ENCODE data around the gene CACNA2D2. TPM values are rescaled to one million over a fixed set of nuclear protein-coding genes. Genes with fewer than 3 reads are reported as not detected.

CACNA2D2 gene
- total RNA-seq, 1 donor from 2014 or later: 0.53 TPM

DNA sequence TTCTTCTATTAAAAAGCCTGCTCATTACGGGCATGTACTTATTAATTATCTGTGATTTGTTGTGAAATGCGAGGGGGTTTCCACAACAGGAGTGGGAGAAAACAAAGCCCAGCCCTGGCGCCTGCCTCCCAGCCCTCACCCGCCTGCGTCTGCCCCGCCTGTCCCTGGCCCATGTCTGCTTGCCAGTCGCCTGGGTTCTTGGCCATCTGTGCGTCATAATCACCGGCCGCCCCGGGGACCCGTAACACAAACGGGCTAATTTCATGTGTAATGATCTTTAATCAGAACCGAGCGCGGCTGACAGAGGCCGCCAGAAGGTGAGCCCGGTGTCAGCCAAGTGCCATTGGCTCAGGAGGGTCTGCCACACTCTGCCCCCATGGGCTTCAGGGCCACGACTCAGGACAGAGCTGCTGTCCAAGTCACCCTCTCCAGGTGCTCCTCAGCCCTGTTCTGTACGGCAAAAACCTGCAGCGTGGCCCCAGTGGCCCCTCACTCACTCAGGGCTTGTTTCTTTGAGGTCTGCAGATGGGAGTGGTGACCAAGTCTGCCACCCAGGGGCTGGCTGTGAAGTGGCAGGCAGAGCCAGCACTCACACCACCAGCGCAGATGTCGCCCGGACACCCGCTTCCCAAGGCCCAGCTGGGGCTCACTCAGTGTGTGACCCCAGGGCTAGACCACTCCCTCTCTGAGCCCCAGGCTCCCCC is 115.3 kb downstream of the CACNA2D2 start:
- intact Hi-C loops (cut with micrococcal nuclease): no loop called here
- CTCF ChIA-PET: no interaction called here
- no peak overlapping the region for H3K27ac Mint-ChIP-seq
- H3K36me3 Mint-ChIP-seq (ENCODE audit: low read depth): no peaks in the 10 kb centered on the region
- TF ChIP-seq, protein P1, sequence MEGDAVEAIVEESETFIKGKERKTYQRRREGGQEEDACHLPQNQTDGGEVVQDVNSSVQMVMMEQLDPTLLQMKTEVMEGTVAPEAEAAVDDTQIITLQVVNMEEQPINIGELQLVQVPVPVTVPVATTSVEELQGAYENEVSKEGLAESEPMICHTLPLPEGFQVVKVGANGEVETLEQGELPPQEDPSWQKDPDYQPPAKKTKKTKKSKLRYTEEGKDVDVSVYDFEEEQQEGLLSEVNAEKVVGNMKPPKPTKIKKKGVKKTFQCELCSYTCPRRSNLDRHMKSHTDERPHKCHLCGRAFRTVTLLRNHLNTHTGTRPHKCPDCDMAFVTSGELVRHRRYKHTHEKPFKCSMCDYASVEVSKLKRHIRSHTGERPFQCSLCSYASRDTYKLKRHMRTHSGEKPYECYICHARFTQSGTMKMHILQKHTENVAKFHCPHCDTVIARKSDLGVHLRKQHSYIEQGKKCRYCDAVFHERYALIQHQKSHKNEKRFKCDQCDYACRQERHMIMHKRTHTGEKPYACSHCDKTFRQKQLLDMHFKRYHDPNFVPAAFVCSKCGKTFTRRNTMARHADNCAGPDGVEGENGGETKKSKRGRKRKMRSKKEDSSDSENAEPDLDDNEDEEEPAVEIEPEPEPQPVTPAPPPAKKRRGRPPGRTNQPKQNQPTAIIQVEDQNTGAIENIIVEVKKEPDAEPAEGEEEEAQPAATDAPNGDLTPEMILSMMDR (IDR thresholded peaks at IDR 0.05): no peak
- H3K4me1 Mint-ChIP-seq: no peaks in the 10 kb centered on the region
- H3K4me3 Mint-ChIP-seq: no peak overlapping the region
- no peaks in the 10 kb centered on the region for H3K9me3 Mint-ChIP-seq
- ATAC-seq (ENCODE audit: low read depth) (no peak), DNase-seq (no peak)
- no peaks in the 10 kb centered on the region for H3K27me3 Mint-ChIP-seq
- POLR2A ChIA-PET: no interaction called here

- ATAC-seq (ENCODE audit: low read depth) (no peak), DNase-seq (no peak)
- intact Hi-C loops (cut with micrococcal nuclease): no loop called here
- Mint-ChIP-seq H3K36me3 (ENCODE audit: low read depth) (no peaks in the 10 kb centered on the region), H3K4me3 (no peak overlapping the region), H3K27ac (no peak overlapping the region), H3K9me3 (no peaks in the 10 kb centered on the region), H3K4me1 (no peaks in the 10 kb centered on the region), H3K27me3 (no peaks in the 10 kb centered on the region)
- ChIA-PET POLR2A (no interaction called here), CTCF (no interaction called here)
- TF ChIP-seq, protein P1 (IDR thresholded peaks at IDR 0.05): no peak
Measured at GRCh38 chr3:50385754-50386153, 117.7 kb downstream of the CACNA2D2 start.

DNA sequence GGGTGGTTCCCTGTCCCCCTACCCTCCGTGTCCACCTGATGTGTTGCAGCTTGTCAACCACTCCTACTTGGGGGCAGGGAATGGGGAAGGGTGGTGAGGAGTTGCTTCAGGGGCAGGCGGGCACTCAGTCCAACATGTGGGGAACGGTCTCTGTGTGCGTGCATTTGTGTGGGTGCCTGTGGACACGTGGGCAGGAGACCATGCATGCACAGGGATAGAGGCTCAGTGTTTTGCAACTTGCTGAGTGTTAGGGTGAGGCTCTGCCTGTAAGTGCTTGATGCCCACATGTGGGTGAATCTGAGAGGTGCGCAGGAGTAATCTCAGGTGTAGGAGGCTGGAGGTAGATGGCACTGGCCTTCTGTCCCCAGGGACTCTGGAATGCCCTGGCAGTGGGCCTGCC is 119.7 kb downstream of the CACNA2D2 start:
- POLR2A ChIA-PET: no interaction called here
- H3K9me3 Mint-ChIP-seq: no peaks in the 10 kb centered on the region

GRCh38 chr3:50382722-50383121 is 120.7 kb downstream of the CACNA2D2 start:
- H3K27me3 Mint-ChIP-seq: no peaks in the 10 kb centered on the region
- ATAC-seq (ENCODE audit: low read depth): no peak
- no peaks in the 10 kb centered on the region for H3K36me3 Mint-ChIP-seq (ENCODE audit: low read depth)
- TF ChIP-seq, protein P1 (IDR thresholded peaks at IDR 0.05): no peak
- H3K4me1 Mint-ChIP-seq: no peaks in the 10 kb centered on the region
- intact Hi-C loops (cut with micrococcal nuclease): no loop called here
- CTCF ChIA-PET: no interaction called here
- H3K4me3 Mint-ChIP-seq: no peak overlapping the region
- no peaks in the 10 kb centered on the region for H3K9me3 Mint-ChIP-seq
- no peak for DNase-seq
- POLR2A ChIA-PET: no interaction called here
- H3K27ac Mint-ChIP-seq: no peak overlapping the region

More for the DNA sequence above, 119.7 kb downstream of the CACNA2D2 start:
- intact Hi-C loops (cut with micrococcal nuclease): no loop called here
- Mint-ChIP-seq H3K27ac (no peak overlapping the region), H3K4me3 (no peak overlapping the region), H3K27me3 (no peaks in the 10 kb centered on the region), H3K36me3 (ENCODE audit: low read depth) (no peaks in the 10 kb centered on the region), H3K4me1 (no peaks in the 10 kb centered on the region)
- ATAC-seq (ENCODE audit: low read depth) (no peak), DNase-seq (no peak)
- TF ChIP-seq, protein P1 (IDR thresholded peaks at IDR 0.05): no peak
- CTCF ChIA-PET: no interaction called here

DNA sequence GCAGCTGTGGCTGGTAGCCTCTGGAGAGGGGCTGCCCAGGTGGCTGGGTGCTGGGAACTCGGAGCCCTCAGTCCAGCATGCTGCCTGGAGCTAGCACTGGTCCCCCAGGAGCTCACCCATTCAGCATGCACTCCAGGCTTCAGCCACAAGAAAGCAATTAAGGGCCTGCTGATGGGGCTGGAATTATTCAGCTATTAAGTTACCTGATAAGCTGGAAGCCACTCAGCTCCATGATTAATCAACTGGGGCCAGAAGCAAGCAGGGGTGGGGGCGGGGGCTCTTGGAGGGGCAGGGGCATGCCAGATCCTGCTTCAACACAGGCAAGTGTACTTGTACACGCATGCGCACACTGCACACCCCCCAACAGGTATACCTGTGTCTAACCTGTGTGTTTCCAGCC is 122.1 kb downstream of the CACNA2D2 start:
- TF ChIP-seq, protein P1 (IDR thresholded peaks at IDR 0.05): no peak
- POLR2A ChIA-PET: no interaction called here
- H3K27ac Mint-ChIP-seq: no peak overlapping the region
- CTCF ChIA-PET: interaction anchor here (1.0 kb wide), 1 partner anchor 235 kb away, joined by 3 read pairs; no protein-coding TSS in a partner anchor
- ATAC-seq (ENCODE audit: low read depth) (no peak), DNase-seq (no peak)
- intact Hi-C loops (cut with micrococcal nuclease): no loop called here
- no peaks in the 10 kb centered on the region for H3K4me1 Mint-ChIP-seq
- no peaks in the 10 kb centered on the region for H3K36me3 Mint-ChIP-seq (ENCODE audit: low read depth)
- no peaks in the 10 kb centered on the region for H3K27me3 Mint-ChIP-seq
- H3K4me3 Mint-ChIP-seq: no peak overlapping the region
- no peaks in the 10 kb centered on the region for H3K9me3 Mint-ChIP-seq

Data from activated B cell treated with CpG ODN at 0.5 μM for 24 hours (primary cell).